CD4-positive, CD25-positive, alpha-beta regulatory T cell (primary cell): Measurements from ENCODE around the gene MAPK4. TPM values are rescaled to one million over a fixed set of nuclear protein-coding genes. Genes with fewer than 3 reads are reported as not detected.
"Not testable (repeated sequence)": the region's sequence is repeated elsewhere in the genome, so short reads cannot be mapped to it uniquely, and the experiment has no call there.

Experiments
- ATAC-seq, 2 donors: fragments of 150-1000 bp; cut with Tn5 transposase; one replicate each; pipeline ENCODE4 v1.10.0; 2021; ENCODE audit warnings: low read depth in 2 of 2, moderate number of reproducible peaks in 2 of 2, moderate library complexity in 1 of 2
- DNase-seq, 3 donors: peaks; one replicate each; pipeline versions ENCODE4 v3.0.0 to v3.0.0-alpha.2; 2012 to 2022; ENCODE audit warnings: mixed read lengths in 1 of 3
- H3K27ac ChIP-seq: one replicate; pipeline ENCODE4 v1.7.0; 2013; ENCODE audit warnings: mild to moderate bottlenecking, low read length; ENCODE audit not compliant: insufficient read depth, poor library complexity, severe bottlenecking
- H3K27me3 ChIP-seq: one replicate; pipeline ENCODE4 v1.7.0; 2013; ENCODE audit warnings: low read length; ENCODE audit not compliant: control insufficient read depth, insufficient read depth
- H3K36me3 ChIP-seq: one replicate; pipeline ENCODE4 v1.7.0; 2013; ENCODE audit warnings: mild to moderate bottlenecking, low read length, moderate library complexity; ENCODE audit not compliant: control insufficient read depth, insufficient read depth
- H3K4me1 ChIP-seq: 2 replicates; pipeline ENCODE4 v1.7.0; 2013; ENCODE audit warnings: mild to moderate bottlenecking, low read length; ENCODE audit not compliant: insufficient read depth, control insufficient read depth, poor library complexity, severe bottlenecking
- H3K4me3 ChIP-seq: one replicate; pipeline ENCODE4 v1.7.0; 2013; ENCODE audit warnings: low read depth, mild to moderate bottlenecking, low read length, moderate library complexity
- H3K9me3 ChIP-seq, 2 experiments: 1 replicate in 1 of 2; 2 replicates in 1 of 2; pipeline ENCODE4 v1.7.0; 2013; ENCODE audit warnings: low read length in 2 of 2, mild to moderate bottlenecking in 1 of 2, moderate library complexity in 1 of 2; ENCODE audit not compliant: control insufficient read depth in 2 of 2
- H3K27ac Mint-ChIP-seq, 3 donors: one replicate each; pipeline ENCODE4 v1.8.0; 2020 to 2022; ENCODE audit warnings: mild to moderate bottlenecking in 3 of 3, mixed read lengths in 3 of 3, moderate library complexity in 2 of 3
- H3K27me3 Mint-ChIP-seq: one replicate; pipeline ENCODE4 v1.8.0; 2022; ENCODE audit warnings: mild to moderate bottlenecking, mixed read lengths
- H3K36me3 Mint-ChIP-seq: one replicate; pipeline ENCODE4 v1.8.0; 2020; ENCODE audit warnings: mixed read lengths
- H3K4me1 Mint-ChIP-seq, 4 donors: one replicate each; pipeline ENCODE4 v1.8.0; 2020 to 2022; ENCODE audit warnings: mixed read lengths in 4 of 4, mild to moderate bottlenecking in 1 of 4
- H3K4me3 Mint-ChIP-seq, 4 donors: one replicate each; pipeline ENCODE4 v1.8.0; 2020 to 2022; ENCODE audit warnings: mild to moderate bottlenecking in 4 of 4, mixed read lengths in 4 of 4, moderate library complexity in 3 of 4
- H3K9me3 Mint-ChIP-seq, 7 donors: one replicate each; pipeline ENCODE4 v1.8.0; 2020 to 2022; ENCODE audit warnings: mixed read lengths in 7 of 7, mild to moderate bottlenecking in 3 of 7, moderate library complexity in 2 of 7
- polyA plus RNA-seq, 4 donors: library from polyadenylated mRNA; unstranded; fragments of 300-500 nt; fragmentation: Illumina TruSeq; gene quantifications; one replicate each; pipeline ENCODE4 v1.2.3, GENCODE V29; 2021
- total RNA-seq: library from RNA; stranded (reverse); gene quantifications from one replicate; pipeline ENCODE4 v1.2.3, GENCODE V29; 2022

The MAPK4 gene
- total and polyA plus RNA-seq, 5 donors from 2014 or later: not detected

DNA sequence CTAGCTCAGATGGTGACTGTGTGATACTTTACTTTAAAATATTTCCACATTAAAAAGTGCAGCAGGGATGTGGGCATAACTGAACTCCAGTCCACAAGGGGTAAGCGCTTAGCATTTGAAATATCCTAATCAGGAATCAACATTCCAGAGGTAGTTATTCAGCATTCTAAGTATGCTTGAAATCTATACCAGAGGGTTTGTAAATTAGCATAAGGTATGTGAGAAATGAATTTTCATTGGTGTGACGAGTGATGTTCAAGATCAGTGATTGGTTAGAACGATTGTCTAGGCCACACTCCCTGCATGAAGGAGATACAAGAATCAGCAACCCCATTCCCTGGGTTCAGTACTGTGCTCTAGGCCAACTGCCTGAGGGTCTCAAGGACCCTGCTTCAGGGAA is 42.6 kb downstream of the MAPK4 start:
- DNase-seq: no peak
- Mint-ChIP-seq H3K9me3 (peaks cover 0 to 2% (median 1%) of the 10 kb centered on the region in 7 donors), H3K36me3 (no peaks in the 10 kb centered on the region), H3K27ac (no peak overlapping the region), H3K4me3 (no peak overlapping the region), H3K27me3 (no peaks in the 10 kb centered on the region), H3K4me1 (no peaks in the 10 kb centered on the region)
- Histone ChIP-seq H3K36me3 (no peaks in the 10 kb centered on the region), H3K27me3 (no peaks in the 10 kb centered on the region), H3K9me3 (no peaks in the 10 kb centered on the region), H3K4me3 (no peak overlapping the region), H3K4me1 (no peaks in the 10 kb centered on the region), H3K27ac (no peak overlapping the region)
- ATAC-seq: no peak

DNA sequence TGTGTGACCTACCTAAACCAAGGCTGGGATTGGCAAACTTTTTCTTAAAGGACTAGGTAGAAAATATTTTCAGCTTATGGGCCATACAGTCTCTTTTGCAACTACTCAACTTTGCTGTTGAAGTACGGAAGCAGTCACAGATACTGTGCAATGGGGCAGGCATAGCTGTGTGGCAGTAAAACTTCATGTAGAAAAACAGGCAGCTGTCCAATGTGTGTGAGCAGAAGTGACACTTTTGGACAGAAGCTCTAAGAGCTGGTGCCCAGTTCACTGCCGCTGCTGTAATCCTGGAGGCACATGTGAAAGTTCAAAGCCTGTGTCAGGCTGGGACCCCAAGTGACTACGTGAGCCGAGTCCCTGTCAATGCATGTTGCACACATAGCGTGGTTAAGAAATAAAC is 46.7 kb downstream of the MAPK4 start:
- Mint-ChIP-seq H3K27me3 (no peaks in the 10 kb centered on the region), H3K9me3 (peaks cover 0 to 4% (median 2%) of the 10 kb centered on the region in 7 donors)

DNA sequence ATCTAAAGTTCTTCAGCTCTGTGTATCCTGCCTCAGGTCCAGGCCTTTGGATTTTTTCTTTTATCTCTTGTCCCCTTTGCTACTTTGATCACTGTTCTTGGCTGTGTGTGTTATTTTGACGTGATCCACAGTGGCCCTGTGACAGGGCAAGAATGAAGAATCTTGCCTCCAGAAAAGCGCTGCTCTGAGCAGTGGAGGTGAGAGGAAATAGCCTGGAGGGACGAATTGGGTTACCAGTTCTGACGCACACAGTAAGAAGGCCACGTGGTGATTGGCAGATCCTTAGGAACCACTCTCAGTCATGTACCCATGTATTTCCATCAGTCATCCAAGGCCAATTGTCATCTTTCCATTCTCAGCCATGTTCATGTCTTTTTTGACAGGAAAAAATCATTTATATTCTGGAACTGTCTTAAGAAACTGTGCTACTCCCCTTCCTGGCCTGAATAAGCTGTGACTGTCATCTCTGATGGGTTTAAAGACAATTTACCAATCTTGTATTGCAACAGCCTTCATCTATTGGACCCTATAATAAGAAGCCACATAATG is 47.6 kb downstream of the MAPK4 start:
- H3K27me3 Mint-ChIP-seq: peaks cover 4% of the 10 kb centered on the region
- Histone ChIP-seq H3K4me3 (no peak overlapping the region), H3K27ac (no peak overlapping the region), H3K27me3 (no peaks in the 10 kb centered on the region), H3K9me3 (no peaks in the 10 kb centered on the region), H3K36me3 (no peaks in the 10 kb centered on the region), H3K4me1 (no peaks in the 10 kb centered on the region)
- H3K9me3 Mint-ChIP-seq: peaks cover 0 to 4% (median 2%) of the 10 kb centered on the region in 7 donors
- no peak overlapping the region for H3K4me3 Mint-ChIP-seq
- no peaks in the 10 kb centered on the region for H3K4me1 Mint-ChIP-seq
- no peaks in the 10 kb centered on the region for H3K36me3 Mint-ChIP-seq
- no peak for ATAC-seq
- no peak overlapping the region for H3K27ac Mint-ChIP-seq
- no peak for DNase-seq

More for the DNA sequence above, 46.7 kb downstream of the MAPK4 start:
- no peaks in the 10 kb centered on the region for H3K36me3 Mint-ChIP-seq
- Histone ChIP-seq H3K4me3 (no peak overlapping the region), H3K4me1 (no peaks in the 10 kb centered on the region), H3K27me3 (no peaks in the 10 kb centered on the region), H3K36me3 (no peaks in the 10 kb centered on the region), H3K9me3 (no peaks in the 10 kb centered on the region), H3K27ac (no peak overlapping the region)
- no peak overlapping the region for H3K4me3 Mint-ChIP-seq
- H3K27ac Mint-ChIP-seq: no peak overlapping the region
- DNase-seq (no peak), ATAC-seq (no peak)
- H3K4me1 Mint-ChIP-seq: no peaks in the 10 kb centered on the region

DNA sequence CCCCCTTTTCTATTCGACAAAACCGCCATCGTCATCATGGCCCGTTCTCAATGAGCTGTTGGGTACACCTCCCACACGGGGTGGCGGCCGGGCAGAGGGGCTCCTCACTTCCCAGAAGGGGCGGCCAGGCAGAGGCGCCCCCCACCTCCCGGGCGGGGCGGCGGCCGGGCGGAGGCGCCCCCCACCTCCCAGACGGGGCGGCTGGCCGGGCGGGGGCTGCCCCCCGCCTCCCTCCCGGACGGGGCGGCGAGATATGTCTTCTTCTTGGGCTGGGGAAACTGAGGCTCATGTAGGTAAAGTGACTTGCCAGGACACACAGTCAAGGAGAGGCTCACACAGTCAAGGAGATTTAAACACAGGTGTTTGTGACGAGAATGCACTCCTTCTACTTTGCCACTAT is 49.3 kb downstream of the MAPK4 start:
- not testable (repeated sequence) for H3K27me3 ChIP-seq, DNase-seq, H3K9me3 Mint-ChIP-seq, H3K4me3 ChIP-seq, H3K9me3 ChIP-seq, H3K27me3 Mint-ChIP-seq, H3K36me3 Mint-ChIP-seq, ATAC-seq, H3K4me3 Mint-ChIP-seq, H3K36me3 ChIP-seq, H3K27ac ChIP-seq, H3K4me1 Mint-ChIP-seq, H3K4me1 ChIP-seq
- peak overlapping the region in 1 of 3 donors; percentile 26 for H3K27ac Mint-ChIP-seq

DNA sequence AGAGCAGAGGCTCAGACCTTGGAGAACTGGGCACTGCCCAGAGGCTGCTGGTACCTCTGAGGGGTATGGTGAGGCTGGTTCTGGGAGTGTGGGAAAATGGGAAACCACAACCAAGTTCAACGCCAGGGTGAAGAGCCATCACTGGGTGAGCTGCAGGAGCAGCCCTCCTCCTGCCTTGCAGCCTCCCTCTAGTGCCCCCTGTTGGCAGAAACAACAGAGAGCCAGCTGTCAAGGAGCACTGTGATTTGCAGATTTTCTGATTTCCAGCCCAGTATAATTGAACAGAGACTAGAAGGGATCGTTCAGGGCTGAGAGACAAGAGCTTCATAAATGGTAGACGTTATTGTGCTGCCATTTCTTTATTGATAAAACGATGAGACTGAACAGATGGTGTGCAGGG is 50.5 kb downstream of the MAPK4 start:
- H3K36me3 Mint-ChIP-seq: no peaks in the 10 kb centered on the region
- H3K9me3 Mint-ChIP-seq: peaks cover 0 to 6% (median 3%) of the 10 kb centered on the region in 7 donors
- no peak for ATAC-seq
- no peak overlapping the region for H3K4me3 Mint-ChIP-seq
- no peaks in the 10 kb centered on the region for H3K4me1 ChIP-seq
- H3K9me3 ChIP-seq: no peaks in the 10 kb centered on the region
- H3K4me3 ChIP-seq: no peak overlapping the region
- peaks cover 4% of the 10 kb centered on the region for H3K27me3 Mint-ChIP-seq
- no peak for DNase-seq
- no peaks in the 10 kb centered on the region for H3K27me3 ChIP-seq
- no peaks in the 10 kb centered on the region for H3K36me3 ChIP-seq
- no peaks in the 10 kb centered on the region for H3K4me1 Mint-ChIP-seq
- no peak overlapping the region for H3K27ac Mint-ChIP-seq
- no peak overlapping the region for H3K27ac ChIP-seq

DNA sequence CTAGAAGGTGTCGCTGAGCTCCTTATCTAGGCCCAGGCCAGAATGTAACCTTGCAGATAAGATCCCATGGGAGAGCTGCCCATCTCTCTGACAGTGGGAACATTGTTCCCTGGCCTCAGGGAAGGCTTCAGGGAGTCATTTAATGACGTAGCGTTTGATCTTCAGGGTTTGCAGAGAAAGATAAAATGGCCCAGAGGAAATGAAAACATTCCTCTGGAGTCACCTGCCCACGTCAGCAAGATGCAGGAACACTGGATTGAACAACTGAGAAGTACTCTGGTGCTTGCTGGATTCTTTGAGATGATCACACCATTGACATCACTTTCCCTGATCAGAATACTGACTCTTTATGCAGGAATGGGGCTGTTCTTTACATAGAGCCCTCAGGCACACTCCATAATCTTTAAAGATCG is 51.6 kb downstream of the MAPK4 start:
- H3K9me3 ChIP-seq: no peaks in the 10 kb centered on the region
- ATAC-seq (no peak), DNase-seq (no peak)
- no peaks in the 10 kb centered on the region for H3K4me1 ChIP-seq
- H3K4me3 ChIP-seq: no peak overlapping the region
- no peak overlapping the region for H3K27ac ChIP-seq
- H3K27ac Mint-ChIP-seq: no peak overlapping the region
- H3K36me3 Mint-ChIP-seq: no peaks in the 10 kb centered on the region
- peaks cover 4% of the 10 kb centered on the region for H3K27me3 Mint-ChIP-seq
- no peaks in the 10 kb centered on the region for H3K4me1 Mint-ChIP-seq
- H3K4me3 Mint-ChIP-seq: no peak overlapping the region
- no peaks in the 10 kb centered on the region for H3K36me3 ChIP-seq
- H3K27me3 ChIP-seq: no peaks in the 10 kb centered on the region
- H3K9me3 Mint-ChIP-seq: peaks cover 0 to 6% (median 3%) of the 10 kb centered on the region in 7 donors

DNA sequence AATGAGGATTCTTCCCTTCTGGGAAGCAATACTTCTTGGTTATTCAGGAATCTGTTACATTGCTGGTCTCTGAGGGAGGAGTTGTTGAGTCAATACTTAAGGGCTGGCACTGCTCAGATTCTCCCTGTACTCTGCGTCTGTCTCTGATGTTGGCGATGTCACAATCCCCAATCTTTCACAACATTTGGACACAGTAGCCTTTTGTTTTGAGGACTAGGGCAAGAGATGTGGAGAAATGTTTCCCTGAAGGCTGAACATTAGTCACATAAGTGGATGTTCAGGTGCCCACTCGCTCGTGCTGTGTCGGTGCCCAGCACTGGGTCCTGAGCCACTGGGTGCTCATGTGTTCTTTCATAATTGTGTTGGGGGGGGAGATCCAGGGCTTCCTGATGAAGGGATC is 55.0 kb downstream of the MAPK4 start:
- Histone ChIP-seq H3K27ac (no peak overlapping the region), H3K27me3 (no peaks in the 10 kb centered on the region), H3K4me1 (no peaks in the 10 kb centered on the region), H3K9me3 (no peaks in the 10 kb centered on the region), H3K4me3 (no peak overlapping the region), H3K36me3 (no peaks in the 10 kb centered on the region)
- H3K4me1 Mint-ChIP-seq: no peaks in the 10 kb centered on the region
- H3K9me3 Mint-ChIP-seq: peaks cover 0 to 6% (median 0%) of the 10 kb centered on the region in 7 donors
- ATAC-seq (no peak), DNase-seq (no peak)
- no peaks in the 10 kb centered on the region for H3K36me3 Mint-ChIP-seq
- no peak overlapping the region for H3K4me3 Mint-ChIP-seq
- H3K27ac Mint-ChIP-seq: no peak overlapping the region
- H3K27me3 Mint-ChIP-seq: peaks cover 4% of the 10 kb centered on the region

DNA sequence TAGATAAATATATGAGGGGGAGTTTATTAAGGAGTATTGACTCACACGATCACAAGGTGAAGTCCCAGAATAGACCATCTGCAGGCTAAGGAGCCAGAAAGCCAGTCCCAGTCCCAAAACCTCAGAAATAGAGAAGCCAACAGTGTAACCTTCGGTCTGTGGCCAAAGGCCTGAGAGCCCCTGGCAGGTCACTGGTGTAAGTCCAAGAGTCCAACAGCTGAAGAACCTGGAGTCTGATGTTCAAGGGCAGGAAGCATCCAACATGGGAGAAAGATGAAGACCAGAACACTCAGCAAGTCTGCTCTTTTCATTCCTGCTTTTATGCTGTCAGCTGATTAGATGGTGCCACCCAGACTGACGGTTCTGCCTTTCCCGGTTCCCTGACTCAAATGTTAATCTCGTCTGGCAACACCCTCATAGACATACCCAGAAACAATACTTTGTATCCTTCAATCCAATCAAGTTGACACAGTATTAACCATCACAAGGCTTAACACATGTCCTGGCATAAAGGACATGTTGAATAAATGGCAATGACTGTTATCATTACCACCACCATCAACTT is 56.7 kb downstream of the MAPK4 start:
- DNase-seq: no peak
- peaks cover 4% of the 10 kb centered on the region for H3K27me3 Mint-ChIP-seq
- no peaks in the 10 kb centered on the region for H3K27me3 ChIP-seq
- no peaks in the 10 kb centered on the region for H3K36me3 Mint-ChIP-seq
- H3K9me3 Mint-ChIP-seq: peaks cover 0 to 6% (median 0%) of the 10 kb centered on the region in 7 donors
- H3K27ac ChIP-seq: no peak overlapping the region
- H3K4me3 ChIP-seq: no peak overlapping the region
- no peak overlapping the region for H3K4me3 Mint-ChIP-seq
- H3K27ac Mint-ChIP-seq: no peak overlapping the region
- H3K36me3 ChIP-seq: no peaks in the 10 kb centered on the region
- no peaks in the 10 kb centered on the region for H3K9me3 ChIP-seq
- ATAC-seq: no peak
- H3K4me1 ChIP-seq: no peaks in the 10 kb centered on the region
- H3K4me1 Mint-ChIP-seq: no peaks in the 10 kb centered on the region
